22Rv1 (cell line): Measurements from ENCODE around the gene NEFH.
A peak's percentile ranks its signal among the peaks of the same experiment; 100 is the strongest.

Experiments used
- H3K27ac ChIP-seq: fragments of 450-650 bp; 2 replicates; pipeline ENCODE4 v1.5.1; 2017
- ZFX ChIP-seq: fragments of 450-650 bp; IDR thresholded peaks from 2 replicates; pipeline ENCODE4 v1.6.1; 2017; ENCODE audit warnings: antibody characterized with exemption, borderline replicate concordance
- TF ChIP-seq, protein P1 (sequence below): fragments of 450-650 bp; IDR thresholded peaks from 2 replicates; pipeline ENCODE4 v1.5.1; 2017; ENCODE audit warnings: mild to moderate bottlenecking

Gene NEFH

GRCh38 chr22:29509815-29510214, 29.8 kb downstream of the NEFH start:
- TF ChIP-seq, protein P1, sequence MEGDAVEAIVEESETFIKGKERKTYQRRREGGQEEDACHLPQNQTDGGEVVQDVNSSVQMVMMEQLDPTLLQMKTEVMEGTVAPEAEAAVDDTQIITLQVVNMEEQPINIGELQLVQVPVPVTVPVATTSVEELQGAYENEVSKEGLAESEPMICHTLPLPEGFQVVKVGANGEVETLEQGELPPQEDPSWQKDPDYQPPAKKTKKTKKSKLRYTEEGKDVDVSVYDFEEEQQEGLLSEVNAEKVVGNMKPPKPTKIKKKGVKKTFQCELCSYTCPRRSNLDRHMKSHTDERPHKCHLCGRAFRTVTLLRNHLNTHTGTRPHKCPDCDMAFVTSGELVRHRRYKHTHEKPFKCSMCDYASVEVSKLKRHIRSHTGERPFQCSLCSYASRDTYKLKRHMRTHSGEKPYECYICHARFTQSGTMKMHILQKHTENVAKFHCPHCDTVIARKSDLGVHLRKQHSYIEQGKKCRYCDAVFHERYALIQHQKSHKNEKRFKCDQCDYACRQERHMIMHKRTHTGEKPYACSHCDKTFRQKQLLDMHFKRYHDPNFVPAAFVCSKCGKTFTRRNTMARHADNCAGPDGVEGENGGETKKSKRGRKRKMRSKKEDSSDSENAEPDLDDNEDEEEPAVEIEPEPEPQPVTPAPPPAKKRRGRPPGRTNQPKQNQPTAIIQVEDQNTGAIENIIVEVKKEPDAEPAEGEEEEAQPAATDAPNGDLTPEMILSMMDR: no peak
- TF ChIP-seq ZFX: no peak
- H3K27ac ChIP-seq: no peak overlapping the region

- TF ChIP-seq, protein P1: no peak
- TF ChIP-seq ZFX: no peak
- H3K27ac ChIP-seq: no peak overlapping the region
These were observed 30.5 kb downstream of the NEFH start for GRCh38 chr22:29510542-29510941.

- TF ChIP-seq ZFX: no peak
- TF ChIP-seq, protein P1: no peak
These were observed 31.3 kb downstream of the NEFH start for GRCh38 chr22:29511126-29511862.

GRCh38 chr22:29512031-29512430, 32.0 kb downstream of the NEFH start:
- no peak for TF ChIP-seq ZFX
- TF ChIP-seq, protein P1: no peak
- H3K27ac ChIP-seq: no peak overlapping the region

More at GRCh38 chr22:29511126-29511862, 31.3 kb downstream of the NEFH start:
- no peak overlapping the region for H3K27ac ChIP-seq

DNA sequence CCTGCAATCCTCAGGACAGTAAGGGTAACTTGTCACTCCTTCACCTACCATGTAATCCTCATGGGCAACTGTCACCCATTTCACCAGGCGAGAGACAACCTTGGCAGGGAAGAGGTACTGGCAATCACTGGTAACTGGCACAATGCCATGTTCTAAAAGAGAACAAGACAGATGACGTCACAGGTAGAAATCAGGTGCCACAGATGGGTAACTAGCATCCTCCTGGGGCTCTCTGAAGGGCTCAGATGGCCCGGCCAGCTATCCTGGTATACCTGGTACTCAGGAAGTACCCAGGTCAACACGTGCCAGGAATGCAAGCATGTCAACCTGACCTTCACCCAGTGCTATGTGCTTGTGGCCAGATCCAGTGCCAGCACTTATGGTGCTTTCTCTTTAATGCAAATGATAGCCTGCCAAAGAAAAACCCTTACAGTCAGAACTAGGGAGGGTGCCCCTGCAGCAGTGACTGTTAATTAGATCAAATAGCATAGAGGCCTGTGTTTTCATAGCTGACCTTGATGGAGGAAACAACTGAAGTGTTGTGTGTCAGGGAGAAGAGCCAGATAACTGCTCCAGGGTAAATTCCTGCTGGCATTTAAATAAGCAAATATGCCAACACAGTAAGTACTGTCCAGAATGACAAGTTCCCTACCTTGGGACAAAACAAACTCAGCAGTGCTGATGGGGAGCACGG, 37.3 kb downstream of the NEFH start:
- no peak for TF ChIP-seq ZFX
- TF ChIP-seq, protein P1: no peak
- peak overlapping the region; percentile 79 for H3K27ac ChIP-seq

DNA sequence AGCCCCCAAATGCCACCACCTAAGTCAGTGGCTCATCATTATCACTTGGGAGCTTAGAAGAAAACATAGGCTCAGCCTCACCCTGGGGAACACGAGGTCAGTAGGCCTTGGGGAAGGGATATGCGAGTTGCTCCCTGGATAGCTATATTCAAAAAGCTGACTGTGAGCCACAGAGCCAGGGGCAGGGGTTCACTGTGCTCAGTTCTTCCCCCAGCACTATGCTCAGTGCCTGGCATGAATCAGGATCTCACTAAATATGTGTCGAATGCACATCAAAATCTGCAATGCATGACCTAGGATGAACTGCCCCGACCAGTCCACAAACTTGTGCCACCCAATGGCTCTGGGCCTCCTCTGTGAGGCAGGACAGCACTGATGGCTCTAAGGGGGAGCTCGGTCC, 38.4 kb downstream of the NEFH start:
- TF ChIP-seq ZFX: no peak
- TF ChIP-seq, protein P1: no peak
- peak overlapping the region; percentile 79 for H3K27ac ChIP-seq

GRCh38 chr22:29519996-29520395, 40.0 kb downstream of the NEFH start:
- H3K27ac ChIP-seq: no peak overlapping the region
- TF ChIP-seq, protein P1: no peak
- no peak for TF ChIP-seq ZFX
